Activated CD4-positive, alpha-beta T cell treated with anti-CD3 and anti-CD28 coated beads for 1 hour (primary cell): ENCODE data around the gene CREB3.

ENCODE experiments used
- DNase-seq: peaks from one replicate; pipeline ENCODE4 v3.0.0-alpha.2; 2020

The CREB3 gene

DNA sequence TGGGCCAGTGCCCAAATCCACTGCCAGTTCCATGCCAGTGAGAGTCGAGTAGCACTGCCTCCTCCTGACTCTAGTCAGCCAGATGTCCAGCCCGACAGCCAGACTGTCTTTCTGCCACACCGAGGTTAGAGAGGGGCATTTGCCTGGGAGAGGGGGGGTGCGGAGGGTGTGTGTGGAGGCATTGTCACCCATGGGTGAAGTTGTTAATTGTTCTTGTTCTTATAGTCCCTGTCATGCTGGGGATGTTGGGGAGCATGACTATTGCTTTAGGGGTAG lies 17.7 kb downstream of the CREB3 start:
- no peak for DNase-seq

DNA sequence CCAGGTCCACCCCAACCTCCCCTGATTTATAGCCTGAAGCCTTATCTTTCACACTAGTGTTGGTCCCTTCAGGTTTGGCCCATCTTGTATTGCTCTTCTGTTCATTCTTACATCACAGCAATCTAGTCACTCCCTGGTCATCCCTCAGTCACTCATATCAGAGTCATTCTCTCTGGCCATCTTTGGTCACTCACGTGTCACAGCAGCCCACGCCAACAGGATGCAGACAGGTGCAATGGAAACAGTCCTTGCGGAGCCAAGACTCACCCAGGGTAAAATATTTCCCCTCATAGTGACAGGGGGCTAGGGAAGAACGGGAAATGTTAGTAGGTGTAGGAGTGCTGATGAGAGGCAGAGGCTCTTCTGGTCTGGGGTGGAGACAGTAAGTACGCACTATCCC lies 21.0 kb downstream of the CREB3 start:
- DNase-seq = no peak

DNA sequence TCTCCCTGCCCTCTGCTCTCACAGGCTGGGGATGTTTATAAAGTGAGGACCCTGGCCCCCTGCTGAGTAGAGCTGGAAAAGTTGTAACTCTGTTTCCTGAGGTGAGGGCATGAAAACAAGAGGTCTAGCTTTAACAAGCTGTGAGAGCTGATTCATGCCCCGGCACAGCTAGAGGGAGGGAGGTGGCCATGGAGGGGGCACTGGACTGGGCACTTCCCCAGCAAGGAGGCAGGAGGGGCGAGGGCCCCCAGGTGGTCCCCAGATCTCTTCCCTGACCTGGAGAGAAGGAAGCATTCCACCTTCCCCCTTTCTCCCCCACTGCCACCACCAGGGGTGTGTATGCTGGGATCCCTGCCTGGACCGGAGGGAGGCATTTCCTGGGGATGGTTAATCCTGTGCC lies 21.8 kb downstream of the CREB3 start, which contains the start of gene MSMP:
Gene MSMP (minus strand): TSS at position 13 of the 400 bp plus-strand sequence. CDS start 147 bp downstream, outside the sequence.
- DNase-seq = no peak

DNA sequence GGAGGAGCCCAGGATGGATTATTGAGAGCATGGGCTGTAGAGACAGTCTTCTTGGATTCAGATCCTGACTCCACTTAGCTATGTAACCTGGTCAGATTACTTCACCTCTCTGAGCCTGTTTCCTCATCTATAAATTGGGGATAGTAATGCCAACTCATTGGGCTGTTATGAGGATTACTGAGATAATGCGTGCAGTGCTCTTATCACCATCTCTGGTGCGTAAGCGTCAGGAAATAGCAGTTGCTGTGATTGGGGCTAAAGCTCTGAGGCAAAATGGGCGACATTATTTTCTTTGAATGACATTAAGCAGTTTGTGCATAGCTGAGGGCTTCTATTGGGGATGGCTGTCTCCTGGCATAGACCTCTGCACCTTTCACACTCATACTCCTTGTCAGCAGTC lies 22.6 kb downstream of the CREB3 start:
- no peak for DNase-seq

DNA sequence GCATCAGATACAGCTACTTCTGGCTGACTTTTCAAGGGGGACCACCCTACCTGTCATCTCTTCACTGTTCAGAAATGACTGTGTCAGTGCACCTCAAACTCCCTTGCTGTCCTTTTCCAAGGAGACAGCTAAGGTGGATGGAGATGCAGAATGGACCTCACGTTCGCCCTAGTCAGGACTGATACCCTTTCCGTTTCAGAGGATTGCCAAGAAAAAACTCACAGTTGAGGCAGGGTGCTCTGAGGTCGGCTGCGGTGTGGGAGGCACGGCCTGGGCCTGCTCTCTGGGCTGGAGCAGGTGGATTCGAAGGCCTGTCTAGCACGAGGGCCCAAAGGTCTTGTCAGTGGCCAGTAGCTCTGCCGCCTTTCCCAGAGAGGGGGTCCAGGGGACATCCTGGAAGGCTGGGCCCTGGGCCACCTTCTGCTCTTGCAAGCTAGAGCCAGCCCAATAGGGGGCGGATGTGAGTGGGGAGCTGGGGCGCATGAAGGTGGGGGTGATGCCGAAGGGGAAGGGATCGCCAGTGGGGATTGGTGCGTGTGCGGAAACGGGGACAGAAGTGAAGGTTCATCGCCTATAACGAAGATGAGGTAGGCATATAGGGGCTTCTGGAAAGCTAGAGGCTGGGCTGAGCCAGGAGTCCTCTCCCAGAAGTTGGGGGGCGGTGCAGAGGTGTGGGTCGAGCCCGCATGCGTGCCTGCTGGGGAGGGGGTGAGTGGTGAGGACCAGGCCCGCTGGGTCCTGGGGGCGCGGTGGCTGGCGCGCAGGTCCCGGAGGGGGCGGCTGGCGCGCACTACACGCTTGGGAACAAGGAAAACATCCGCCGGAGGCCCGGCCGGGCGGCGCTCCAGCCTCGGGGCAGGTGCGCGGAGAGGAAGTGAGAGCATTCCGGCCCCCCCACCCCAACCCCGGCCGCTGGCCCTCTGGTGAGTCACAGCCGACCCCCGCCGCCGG lies 24.1 kb downstream of the CREB3 start:
- DNase-seq = peak; percentile 62

DNA sequence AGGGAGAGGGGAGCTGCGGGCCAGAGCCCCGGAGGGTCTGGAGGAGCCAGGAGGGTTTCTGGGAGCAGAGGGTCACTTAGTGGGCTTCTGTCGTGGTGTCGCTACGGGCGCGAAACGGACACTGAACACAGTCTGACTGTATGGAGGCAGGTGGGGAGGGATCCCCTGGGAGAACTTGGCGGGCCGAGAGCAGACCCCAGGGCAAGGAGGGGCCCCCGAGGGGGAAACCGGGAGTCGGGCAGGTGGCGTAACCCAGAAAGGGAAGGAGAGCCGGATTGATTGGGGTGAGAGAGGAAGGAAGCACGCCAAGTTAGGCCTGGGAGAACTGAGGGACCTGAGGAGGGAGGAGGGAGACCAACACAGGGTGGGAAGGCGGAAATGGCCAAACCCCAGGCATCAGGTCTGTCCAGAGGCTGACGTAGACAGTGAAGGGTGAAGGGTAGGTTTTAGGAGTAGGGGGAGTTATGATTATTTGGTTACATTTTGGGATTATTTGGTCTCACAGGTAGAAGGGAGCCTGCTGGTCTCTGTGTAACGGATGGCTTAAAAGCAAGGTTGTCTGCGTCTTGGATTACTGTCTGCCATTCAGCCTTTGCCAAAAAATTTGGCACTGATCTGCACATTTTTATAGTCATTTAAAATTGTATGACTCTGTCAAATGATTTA lies 24.9 kb downstream of the CREB3 start:
- no peak for DNase-seq

DNA sequence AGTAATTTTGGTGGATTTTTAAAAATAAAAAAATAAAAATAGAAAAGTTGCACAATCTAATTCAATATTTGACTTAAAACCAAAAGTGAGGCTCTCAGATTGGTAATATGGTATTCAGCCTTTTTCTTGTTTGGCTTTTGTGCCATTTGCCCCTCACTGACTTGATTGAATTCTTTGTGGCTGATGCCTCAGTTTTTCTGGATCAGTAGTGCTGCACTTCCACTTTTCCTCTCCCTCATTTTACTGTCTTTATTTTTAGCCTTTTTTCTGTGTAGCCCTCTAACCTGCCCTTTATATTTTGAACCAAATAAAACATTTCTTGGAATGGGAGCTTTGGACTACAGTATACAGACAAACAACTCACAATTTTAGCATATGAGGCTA lies 25.4 kb downstream of the CREB3 start:
- DNase-seq = no peak

DNA sequence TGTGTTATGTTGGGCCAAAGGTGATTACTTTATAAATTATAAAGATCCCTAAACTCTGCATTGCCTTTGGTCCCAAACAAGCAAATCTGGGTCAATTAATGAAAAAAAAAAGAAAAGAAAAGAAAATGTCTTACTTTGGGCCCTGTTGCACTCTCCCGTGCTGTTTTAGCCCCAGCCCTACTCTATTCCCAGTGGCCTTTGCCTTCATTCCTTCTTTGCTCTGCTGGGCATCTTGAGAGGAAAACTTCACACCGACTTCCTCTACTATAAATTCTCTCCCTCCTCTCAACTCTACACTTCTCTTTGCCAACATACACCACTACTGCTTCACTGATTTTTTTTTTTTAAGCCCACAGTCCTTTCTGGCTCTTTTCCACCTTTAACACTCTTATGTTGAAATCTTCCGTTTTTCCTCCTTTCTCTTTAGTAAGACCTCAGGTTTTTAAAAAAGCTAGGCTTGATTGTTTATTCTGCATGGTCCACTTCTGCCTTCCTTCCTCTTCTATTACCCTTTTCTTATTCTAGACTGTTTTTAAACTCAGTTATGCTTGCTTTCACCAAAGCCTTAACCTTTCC lies 26.1 kb downstream of the CREB3 start:
- DNase-seq = no peak

DNA sequence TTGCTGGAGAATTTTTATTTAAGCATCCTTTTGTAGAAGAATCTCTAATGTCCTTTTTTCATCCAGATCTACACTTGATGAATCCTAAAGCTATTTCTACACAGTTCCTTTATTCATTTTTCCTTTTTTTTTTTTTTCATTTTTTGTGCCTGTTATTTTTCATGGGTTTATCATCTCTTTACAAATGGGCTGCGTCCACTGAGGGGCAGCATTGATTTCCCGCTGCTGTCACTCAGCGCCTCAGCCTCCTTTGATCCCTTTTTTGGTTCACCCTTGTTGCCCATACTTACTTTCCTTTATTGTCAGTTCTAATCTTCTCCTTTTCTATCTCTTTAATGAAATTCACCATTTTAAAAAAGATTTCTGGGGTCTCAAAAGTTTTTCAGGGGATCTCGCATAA lies 27.3 kb downstream of the CREB3 start:
- DNase-seq = no peak

DNA sequence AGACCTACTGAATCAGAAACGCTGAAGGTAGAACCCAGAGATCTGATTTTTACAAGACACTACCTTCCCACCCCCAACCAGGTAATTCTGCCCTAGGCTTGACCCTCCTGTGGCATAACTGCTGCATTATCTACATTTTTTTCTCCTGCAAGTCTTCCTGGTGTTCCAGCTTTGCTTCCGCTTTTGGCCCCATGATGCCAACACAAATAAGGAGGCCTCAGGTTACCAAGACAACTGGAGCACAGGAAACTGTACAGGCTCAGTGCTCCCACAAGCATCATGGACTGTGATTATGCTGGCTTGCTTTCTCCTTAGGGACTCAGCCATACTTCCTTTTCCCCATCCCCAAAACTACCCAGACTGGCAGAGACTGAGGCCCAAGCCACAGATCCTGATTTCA lies 28.2 kb downstream of the CREB3 start:
- no peak for DNase-seq

DNA sequence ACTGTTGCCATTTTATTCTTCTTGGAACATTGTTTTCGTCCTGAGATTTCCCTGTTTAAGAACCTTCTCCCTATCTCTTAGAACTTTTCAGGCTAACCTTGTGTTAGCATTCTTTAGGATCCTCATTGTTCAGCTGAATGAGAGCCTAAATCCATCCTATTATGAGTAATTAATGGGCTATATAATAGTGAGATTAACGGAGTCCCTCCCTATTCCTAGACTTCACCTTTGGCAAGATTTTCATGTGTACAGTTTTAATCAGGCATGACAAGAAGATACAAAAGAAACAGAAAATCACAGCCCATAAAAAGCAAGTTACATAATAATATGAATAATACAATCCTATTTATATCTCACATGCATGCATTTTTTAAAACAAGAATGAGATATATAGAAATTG lies 30.7 kb downstream of the CREB3 start:
- DNase-seq = no peak

DNA sequence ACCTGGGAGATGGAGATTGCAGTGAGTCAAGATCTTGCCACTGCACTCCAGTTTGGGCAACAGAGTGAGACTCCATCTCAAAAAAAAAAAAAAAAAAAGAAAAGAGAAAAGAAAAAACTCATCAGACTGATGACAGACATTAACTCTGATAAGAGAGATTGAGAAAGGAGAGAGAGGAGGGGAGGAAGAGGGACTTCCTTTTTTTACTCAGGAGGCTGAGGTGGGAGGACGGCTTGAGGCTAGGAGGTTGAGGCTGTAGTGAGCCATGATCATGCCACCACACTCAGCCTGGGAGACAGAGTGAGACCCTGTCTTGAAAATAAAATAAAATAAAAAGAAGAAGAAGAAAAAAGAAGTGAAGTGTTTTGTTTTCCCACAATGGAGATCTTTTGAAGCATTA lies 31.3 kb downstream of the CREB3 start:
- no peak for DNase-seq

DNA sequence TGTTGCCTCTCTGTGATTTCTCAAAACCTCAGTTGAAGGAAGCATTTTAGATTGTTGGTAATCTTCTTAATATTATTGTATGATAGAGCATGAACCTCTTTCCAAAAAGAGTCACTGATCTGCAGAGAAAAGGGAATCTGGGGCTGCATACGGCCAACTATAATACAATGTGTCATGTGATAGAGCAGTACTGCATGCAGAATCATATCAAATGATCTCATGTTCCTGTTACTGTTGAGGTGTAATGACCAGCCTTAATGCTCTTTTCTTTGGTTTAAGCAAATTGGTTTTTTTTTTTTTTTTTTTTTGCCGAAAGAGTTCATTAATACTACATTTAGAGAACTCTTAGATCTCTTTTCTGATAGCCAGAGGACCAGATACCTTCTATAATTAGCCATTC lies 34.5 kb downstream of the CREB3 start:
- no peak for DNase-seq

DNA sequence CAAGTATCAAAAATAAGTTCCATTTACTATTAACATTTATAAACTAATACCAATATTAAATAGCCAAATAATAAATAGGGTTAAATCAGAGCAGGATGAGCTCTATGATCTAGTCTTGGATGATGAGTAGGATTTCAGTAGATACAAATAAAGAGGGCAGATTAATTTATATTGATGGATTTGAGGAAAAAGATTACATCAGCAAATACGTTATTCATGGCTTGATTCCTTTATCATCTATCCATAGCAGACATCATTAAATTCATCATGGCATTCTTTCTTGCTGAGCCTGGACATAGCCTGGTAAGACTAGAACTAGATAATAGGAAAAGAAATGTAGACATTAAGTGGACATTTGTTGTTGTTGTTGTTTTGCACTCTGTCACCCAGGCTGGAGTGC lies 35.0 kb downstream of the CREB3 start:
- no peak for DNase-seq

DNA sequence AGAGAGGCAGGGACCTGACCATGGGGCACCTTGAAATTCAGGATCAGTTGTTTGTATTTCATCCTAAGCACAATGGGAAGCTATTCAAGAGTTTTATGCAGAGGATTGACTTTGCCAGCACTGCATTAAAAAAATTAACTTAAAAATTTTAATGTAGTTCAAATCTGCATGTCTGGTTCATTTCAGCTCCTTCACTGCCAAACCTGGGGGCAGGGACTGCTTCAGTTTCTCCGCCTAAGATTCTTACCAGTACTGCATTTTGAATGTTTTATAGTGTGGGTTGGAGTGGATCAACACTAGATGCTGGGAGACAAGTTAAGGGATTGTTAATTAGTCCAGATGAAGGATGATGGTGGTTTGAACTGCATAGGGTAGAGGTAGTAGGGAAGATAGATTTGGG lies 37.3 kb downstream of the CREB3 start:
- no peak for DNase-seq

DNA sequence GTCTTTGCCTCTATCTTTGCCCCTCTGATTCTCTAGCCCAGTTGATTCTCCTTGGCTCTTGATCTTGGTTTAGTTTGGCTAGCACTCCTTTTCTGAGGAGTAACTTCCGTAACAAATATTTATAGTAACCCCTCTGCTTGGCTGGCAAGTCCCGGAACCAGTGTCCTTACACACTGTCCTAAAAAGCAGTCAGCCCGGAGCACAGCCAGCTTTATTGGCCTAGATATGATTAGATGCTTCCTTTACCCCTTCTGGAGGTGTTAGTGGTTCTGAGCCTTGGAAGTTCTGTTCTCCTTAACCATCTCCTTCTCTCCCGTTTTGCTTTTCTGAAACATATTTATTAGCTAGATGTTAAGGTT lies 38.6 kb downstream of the CREB3 start:
- DNase-seq = no peak

DNA sequence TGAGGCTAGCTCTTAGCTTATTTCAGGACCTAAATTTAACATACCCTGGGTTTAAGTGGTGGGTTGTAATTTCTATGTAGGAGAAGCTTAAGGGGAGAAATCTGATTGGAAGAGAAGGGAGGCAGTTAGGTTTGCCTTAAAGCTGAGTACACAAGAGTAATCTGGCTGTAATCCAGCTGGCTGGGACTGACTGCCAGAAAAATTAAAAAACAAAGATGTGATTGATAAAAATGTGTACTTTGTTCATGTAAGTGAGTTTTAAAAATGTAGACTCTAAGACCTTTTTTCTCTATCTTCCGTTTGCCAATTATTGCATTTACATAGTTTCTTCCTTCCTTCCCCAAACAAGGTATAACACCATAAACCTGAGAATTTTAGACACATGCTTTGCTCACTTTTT lies 39.1 kb downstream of the CREB3 start:
- DNase-seq = no peak

DNA sequence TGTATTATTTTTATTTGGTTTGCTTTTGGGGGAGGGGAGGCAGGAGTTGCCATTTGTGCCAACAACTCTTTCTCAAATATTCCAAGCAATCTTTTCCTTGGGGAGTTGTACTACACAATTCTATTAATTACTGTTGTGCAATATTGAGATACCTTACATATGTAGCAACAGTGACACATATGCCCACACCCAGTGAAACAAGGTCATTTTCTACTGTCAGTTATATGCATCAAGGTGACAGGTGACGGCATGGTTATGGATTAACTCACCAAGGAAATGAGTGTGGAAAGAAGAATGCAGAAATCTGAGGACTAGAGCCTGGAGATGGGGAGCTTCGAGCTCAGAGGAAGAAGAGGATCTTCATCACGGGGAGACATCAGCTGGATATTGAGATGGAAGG lies 39.5 kb downstream of the CREB3 start:
- DNase-seq = no peak

DNA sequence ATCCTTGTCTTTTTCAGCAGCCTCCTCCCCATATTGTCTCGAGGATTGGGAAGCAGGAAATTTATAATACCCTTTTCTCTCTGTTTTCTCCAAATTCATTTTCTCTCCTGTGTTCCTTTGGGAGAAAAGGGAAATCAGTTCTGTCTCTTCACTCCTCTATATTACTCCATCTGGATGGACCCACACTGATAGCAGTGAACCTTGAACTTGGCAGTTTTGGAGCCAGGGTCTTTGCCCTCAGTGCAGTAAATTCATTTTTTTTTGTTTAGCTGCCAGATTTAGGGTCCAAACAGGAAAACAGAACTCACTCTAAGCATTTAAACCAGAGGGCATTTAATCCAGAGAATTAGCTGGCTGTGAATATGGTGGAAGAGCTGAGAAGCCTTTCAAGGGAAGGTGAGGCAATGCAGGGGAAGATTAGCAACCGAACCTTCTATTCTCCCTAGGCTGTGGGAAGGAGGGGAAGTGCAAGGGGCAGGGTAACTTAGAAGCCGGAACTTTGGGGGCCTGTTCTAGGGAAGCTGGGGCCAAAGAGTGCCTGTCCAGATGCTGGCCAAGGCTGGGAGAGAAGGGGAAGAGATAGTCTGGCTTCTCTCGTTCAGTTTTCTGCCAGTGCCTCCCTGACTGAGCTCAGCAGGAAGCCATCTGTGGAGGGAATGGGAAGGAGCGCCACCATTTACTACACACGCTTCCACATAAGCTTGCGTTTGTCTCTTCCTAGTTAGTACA lies 42.6 kb downstream of the CREB3 start:
- no peak for DNase-seq

DNA sequence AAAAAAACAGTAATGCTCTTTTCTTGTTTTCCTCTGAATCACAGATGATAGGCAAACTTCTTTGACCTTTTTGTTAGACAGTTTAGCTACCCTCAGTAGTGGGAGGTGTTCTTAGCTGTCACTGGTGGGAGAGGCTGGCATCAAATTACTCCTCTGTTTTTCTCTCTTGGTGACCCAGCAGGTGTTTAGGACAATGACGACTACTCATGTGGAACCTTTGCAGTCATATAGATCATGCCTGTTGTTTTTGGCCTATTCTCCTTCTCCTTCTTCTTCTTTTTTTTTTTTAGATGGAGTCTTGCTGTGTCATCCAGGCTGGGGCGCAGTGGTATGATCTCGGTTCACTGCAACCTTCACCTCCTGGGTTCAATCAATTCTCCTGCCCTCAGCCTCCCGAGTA lies 43.6 kb downstream of the CREB3 start:
- DNase-seq = no peak

DNA sequence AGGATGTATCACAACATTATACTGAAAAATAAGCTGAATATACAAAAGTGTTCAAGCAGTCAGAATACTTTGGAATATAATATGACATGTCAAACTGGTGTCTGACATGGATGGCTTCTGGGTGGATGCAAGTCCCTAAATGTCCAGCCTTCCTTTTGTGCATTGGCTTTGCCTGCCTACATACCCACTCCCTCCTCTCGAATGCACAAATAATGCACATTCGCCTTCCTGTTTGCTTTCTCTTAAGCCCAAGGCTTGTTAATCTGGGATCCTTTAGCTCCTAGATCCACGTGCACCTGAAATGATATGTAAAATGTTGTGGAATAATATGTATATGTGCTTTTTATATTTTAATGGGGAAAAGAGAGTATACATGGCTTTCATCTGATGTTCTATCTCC lies 46.0 kb downstream of the CREB3 start:
- no peak for DNase-seq

DNA sequence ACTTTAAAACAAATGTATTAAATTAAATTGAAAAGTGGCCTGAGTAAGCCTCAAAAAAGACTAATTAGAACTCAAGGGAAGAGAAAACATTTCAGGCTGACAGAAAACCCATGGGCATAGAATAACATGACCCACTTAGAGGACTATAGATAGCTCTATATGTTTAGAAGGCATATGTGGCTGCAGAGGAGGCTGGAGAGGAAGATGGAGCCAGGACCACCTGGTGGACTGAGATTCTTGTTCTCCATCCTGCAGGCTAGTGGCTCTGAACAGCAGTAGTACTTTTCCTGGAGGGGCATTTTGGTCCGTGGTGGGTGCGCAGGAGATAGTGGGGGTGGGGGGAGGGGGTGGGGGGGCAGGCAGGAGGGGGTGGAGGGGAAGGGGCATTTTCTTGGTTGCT lies 48.6 kb downstream of the CREB3 start:
- no peak for DNase-seq

DNA sequence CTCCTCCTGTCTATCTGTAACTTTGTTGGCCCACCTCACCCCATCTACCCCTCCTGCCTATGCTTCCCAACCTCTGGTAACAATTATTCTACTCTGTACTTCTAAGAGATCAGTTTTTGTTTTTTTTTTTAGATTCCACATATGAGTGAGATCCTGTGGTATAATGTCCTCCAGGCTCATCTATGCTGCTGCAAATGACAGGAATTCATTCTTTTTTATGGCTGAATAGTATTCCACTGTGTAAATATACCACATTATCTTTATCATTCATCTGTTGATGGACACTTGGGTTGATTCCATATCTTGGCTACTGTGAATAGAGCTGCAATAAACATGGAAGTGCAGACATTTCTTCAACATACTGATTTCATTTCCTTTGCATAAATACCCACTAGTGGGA lies 51.0 kb downstream of the CREB3 start:
- DNase-seq = no peak
